Measurements from ENCODE around the gene EEF1B2.

EEF1B2 gene

GRCh38 chr2:206125901-206126300 lies 33.8 kb upstream of the EEF1B2 start:
- no peak for TF ChIP-seq CTCF (IDR thresholded peaks at IDR 0.05)
- Histone ChIP-seq H3K4me3 (ENCODE audit: low read depth in 1 of 2, low read length in 1 of 2) (no peak overlapping the region), H3K36me3 (peaks cover 92% of the 10 kb centered on the region), H3K4me1 (ENCODE audit: control insufficient read depth in 1 of 2, insufficient read depth in 1 of 2, low read depth in 1 of 2, low read length in 1 of 2) (no peaks in the 10 kb centered on the region), H3K27ac (no peak overlapping the region), H3K9me3 (no peaks in the 10 kb centered on the region), H3K27me3 (no peaks in the 10 kb centered on the region)

DNA sequence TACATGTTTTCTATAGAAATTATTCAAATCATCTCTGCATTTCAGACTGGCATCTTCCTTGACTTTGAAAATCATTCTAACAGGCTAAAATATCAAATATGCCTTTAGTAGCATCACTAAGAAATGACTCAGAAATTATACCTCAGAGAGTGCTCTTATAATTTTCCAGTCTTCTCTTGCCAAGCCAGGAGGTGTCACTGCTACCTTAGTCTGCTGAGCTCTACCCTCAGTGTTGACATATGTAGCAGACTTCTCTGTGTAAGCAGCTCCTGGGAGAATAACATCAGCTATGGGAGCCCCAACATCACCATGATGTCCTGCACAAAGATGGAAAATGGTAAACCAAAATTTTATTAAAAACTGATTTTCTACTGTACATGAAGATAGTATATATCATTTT lies 32.0 kb upstream of the EEF1B2 start:
- Histone ChIP-seq H3K27ac (no peak overlapping the region), H3K9me3 (no peaks in the 10 kb centered on the region), H3K27me3 (no peaks in the 10 kb centered on the region), H3K4me3 (ENCODE audit: low read depth in 1 of 2, low read length in 1 of 2) (no peak overlapping the region), H3K4me1 (ENCODE audit: control insufficient read depth in 1 of 2, insufficient read depth in 1 of 2, low read depth in 1 of 2, low read length in 1 of 2) (no peaks in the 10 kb centered on the region), H3K36me3 (peaks cover 92% of the 10 kb centered on the region)
- no peak for TF ChIP-seq CTCF (IDR thresholded peaks at IDR 0.05)

DNA sequence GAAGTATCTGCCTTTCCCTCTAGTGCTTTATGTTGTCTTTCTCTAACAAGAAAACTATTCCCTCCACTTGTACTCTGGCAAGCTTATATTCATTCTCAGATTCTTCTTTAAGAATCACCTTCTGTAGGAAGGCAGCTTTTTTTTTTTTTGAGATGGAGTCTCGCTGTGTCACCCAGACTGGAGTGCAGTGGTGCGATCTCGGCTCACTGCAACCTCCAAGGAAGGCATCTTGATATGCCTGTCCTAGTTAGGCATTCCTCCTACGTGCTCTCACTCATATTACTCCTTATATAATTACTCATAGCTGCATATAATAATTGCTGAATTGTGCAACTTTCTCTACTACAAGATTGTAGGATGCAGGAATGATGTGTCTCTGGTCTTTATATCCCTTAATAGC lies 16.2 kb upstream of the EEF1B2 start:
- Histone ChIP-seq H3K4me3 (ENCODE audit: low read depth in 1 of 2, low read length in 1 of 2) (no peak overlapping the region), H3K36me3 (peaks cover 96% of the 10 kb centered on the region), H3K27me3 (no peaks in the 10 kb centered on the region), H3K9me3 (no peaks in the 10 kb centered on the region), H3K27ac (no peak overlapping the region), H3K4me1 (ENCODE audit: control insufficient read depth in 1 of 2, insufficient read depth in 1 of 2, low read depth in 1 of 2, low read length in 1 of 2) (no peaks in the 10 kb centered on the region)
- no peak for TF ChIP-seq CTCF (IDR thresholded peaks at IDR 0.05)

- Histone ChIP-seq H3K27ac (no peak overlapping the region), H3K36me3 (peaks cover 97% of the 10 kb centered on the region), H3K4me3 (ENCODE audit: low read depth in 1 of 2, low read length in 1 of 2) (no peak overlapping the region), H3K27me3 (no peaks in the 10 kb centered on the region), H3K9me3 (no peaks in the 10 kb centered on the region), H3K4me1 (ENCODE audit: control insufficient read depth in 1 of 2, insufficient read depth in 1 of 2, low read depth in 1 of 2, low read length in 1 of 2) (no peaks in the 10 kb centered on the region)
- no peak for TF ChIP-seq CTCF (IDR thresholded peaks at IDR 0.05)
Observed at GRCh38 chr2:206144383-206144782, 15.3 kb upstream of the EEF1B2 start.

DNA sequence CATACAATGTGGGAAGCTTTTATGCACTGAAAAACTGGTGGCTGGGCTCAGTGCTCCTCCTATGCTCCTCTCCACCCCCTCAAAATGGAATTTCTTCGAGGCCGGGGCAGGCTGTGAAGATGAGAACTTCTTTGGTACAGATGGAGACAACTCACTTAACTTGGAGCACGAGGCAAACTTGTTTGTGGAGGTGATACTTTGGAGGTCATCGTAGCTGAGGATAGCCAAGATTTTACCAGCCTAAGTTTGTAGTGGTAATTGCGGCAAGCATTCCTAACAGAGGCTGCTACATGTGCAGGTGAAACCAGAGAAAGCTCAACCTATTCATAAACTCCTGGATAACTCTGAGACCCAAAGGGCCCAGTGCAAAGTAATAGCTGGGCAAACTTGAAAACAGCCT lies 14.0 kb upstream of the EEF1B2 start:
- H3K36me3 ChIP-seq, result peaks cover 92% of the 10 kb centered on the region

More for the DNA sequence above, 14.0 kb upstream of the EEF1B2 start:
- no peak for TF ChIP-seq CTCF (IDR thresholded peaks at IDR 0.05)
- H3K9me3 ChIP-seq, result no peaks in the 10 kb centered on the region
- no peaks in the 10 kb centered on the region for H3K4me1 ChIP-seq (ENCODE audit: control insufficient read depth in 1 of 2, insufficient read depth in 1 of 2, low read depth in 1 of 2, low read length in 1 of 2)
- no peaks in the 10 kb centered on the region for H3K27me3 ChIP-seq
- no peak overlapping the region for H3K4me3 ChIP-seq (ENCODE audit: low read depth in 1 of 2, low read length in 1 of 2)
- no peak overlapping the region for H3K27ac ChIP-seq

Data from neutrophil (primary cell).